GM12878 (cell line): ENCODE measurements around the gene CARMIL3. TPM values are rescaled to one million over a fixed set of nuclear protein-coding genes. Genes with fewer than 3 reads are reported as not detected.

Experiments used
- ASH2L ChIP-seq: fragments of 300-600, 200-600 bp; sonication (generic); IDR thresholded peaks from 2 replicates; pipeline ENCODE4 v1.6.1; 2017; ENCODE audit warnings: low read depth, mild to moderate bottlenecking, borderline replicate concordance
- CBFB ChIP-seq: IDR thresholded peaks from 2 replicates; pipeline ENCODE4 v1.6.1; 2016; ENCODE audit warnings: antibody characterized with exemption, low read depth
- GATAD2B ChIP-seq: fragments of 450-650 bp; conservative IDR thresholded peaks from 2 replicates; pipeline ENCODE4 v1.6.1; 2017; ENCODE audit warnings: low read depth, mild to moderate bottlenecking, moderate library complexity
- IRF4 ChIP-seq: IDR thresholded peaks from 2 replicates; pipeline ENCODE4 v1.6.1; 2011; ENCODE audit warnings: low read depth, low read length
- KLF5 ChIP-seq: fragments of 450-650 bp; IDR thresholded peaks from 2 replicates; pipeline ENCODE4 v1.6.1; 2014; ENCODE audit warnings: mild to moderate bottlenecking; ENCODE audit not compliant: partially characterized antibody
- SMC3 ChIP-seq: IDR thresholded peaks from 2 replicates; pipeline ENCODE4 v1.6.1; 2011; ENCODE audit warnings: low read length, improper control_type of control experiment, borderline replicate concordance
- ZSCAN29 ChIP-seq: fragments of 450-650 bp; IDR thresholded peaks from 2 replicates; pipeline ENCODE4 v1.6.1; 2017; ENCODE audit warnings: mild to moderate bottlenecking, moderate library complexity
- polyA plus RNA-seq, 11 experiments: library from polyadenylated mRNA; depleted of rRNA in 4 of 11; unstranded in 6 of 11; stranded (reverse) in 5 of 11; fragments of >200 nt; fragmentation: Nextera tagmentation in 4 of 11; fragmentation: Illumina TruSeq in 1 of 11; extraction: Ambion mirVana in 4 of 11; extraction: Trizol in 1 of 11; gene quantifications; 1 replicate in 1 of 11; 2 replicates in 10 of 11; pipeline versions ENCODE4 v1.2.1 to v1.2.3, GENCODE V29; 2011 to 2016; ENCODE audit warnings: inconsistent platforms in 2 of 11, missing spikeins in 2 of 11, low read depth in 1 of 11
- total RNA-seq, 4 experiments: library from RNA; depleted of rRNA in 3 of 4; stranded (reverse); fragments of >200 nt in 3 of 4; fragmentation: Illumina TruSeq in 1 of 4; extraction: Trizol in 1 of 4; gene quantifications; 2 replicates each; pipeline versions ENCODE4 v1.2.1 to v1.2.3, GENCODE V29; 2013 to 2021
- TF ChIP-seq, protein P1 (sequence below): fragments of 450-650 bp; formaldehyde crosslinking; IDR thresholded peaks from 2 replicates; pipeline ENCODE4 v1.5.0; 2022; ENCODE audit warnings: mild to moderate bottlenecking, missing genetic modification characterization
- TF ChIP-seq, protein P2 (sequence below): fragments of 450-650 bp; IDR thresholded peaks from 2 replicates; pipeline ENCODE4 v1.6.1; 2014; ENCODE audit warnings: mild to moderate bottlenecking
- TF ChIP-seq, protein P3 (sequence below): fragments of 450-650 bp; IDR thresholded peaks from 2 replicates; pipeline ENCODE4 v1.6.1; 2017; ENCODE audit warnings: mild to moderate bottlenecking, moderate library complexity

CARMIL3 gene
- total and polyA plus RNA-seq, 10 of the 15 experiments (the other 5 are each of a cell fraction or from before 2014, with no cell fraction given), result 0.09 to 0.32 (median 0.25) TPM; not detected in 3

DNA sequence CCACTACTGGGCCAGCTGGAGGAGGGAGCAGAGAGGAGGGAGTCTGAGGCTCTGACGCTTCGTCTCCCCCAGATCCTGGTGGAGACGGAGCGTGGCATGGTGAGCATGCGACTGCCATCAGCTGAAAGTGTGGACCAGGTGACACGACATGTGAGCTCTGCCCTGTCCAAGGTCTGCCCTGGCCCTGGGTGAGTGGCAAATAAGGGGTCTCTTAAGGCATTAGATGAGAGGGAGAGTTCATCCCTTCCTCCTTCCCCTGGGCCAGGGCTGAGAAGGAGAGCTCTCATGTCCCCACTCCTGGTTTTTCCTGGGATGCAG is 2.5 kb downstream of the CARMIL3 start (continued):
- TF ChIP-seq CBFB, result no peak
- TF ChIP-seq SMC3, result no peak
- no peak for TF ChIP-seq ASH2L
- TF ChIP-seq, protein P1, sequence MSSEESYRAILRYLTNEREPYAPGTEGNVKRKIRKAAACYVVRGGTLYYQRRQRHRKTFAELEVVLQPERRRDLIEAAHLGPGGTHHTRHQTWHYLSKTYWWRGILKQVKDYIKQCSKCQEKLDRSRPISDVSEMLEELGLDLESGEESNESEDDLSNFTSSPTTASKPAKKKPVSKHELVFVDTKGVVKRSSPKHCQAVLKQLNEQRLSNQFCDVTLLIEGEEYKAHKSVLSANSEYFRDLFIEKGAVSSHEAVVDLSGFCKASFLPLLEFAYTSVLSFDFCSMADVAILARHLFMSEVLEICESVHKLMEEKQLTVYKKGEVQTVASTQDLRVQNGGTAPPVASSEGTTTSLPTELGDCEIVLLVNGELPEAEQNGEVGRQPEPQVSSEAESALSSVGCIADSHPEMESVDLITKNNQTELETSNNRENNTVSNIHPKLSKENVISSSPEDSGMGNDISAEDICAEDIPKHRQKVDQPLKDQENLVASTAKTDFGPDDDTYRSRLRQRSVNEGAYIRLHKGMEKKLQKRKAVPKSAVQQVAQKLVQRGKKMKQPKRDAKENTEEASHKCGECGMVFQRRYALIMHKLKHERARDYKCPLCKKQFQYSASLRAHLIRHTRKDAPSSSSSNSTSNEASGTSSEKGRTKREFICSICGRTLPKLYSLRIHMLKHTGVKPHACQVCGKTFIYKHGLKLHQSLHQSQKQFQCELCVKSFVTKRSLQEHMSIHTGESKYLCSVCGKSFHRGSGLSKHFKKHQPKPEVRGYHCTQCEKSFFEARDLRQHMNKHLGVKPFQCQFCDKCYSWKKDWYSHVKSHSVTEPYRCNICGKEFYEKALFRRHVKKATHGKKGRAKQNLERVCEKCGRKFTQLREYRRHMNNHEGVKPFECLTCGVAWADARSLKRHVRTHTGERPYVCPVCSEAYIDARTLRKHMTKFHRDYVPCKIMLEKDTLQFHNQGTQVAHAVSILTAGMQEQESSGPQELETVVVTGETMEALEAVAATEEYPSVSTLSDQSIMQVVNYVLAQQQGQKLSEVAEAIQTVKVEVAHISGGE (CRISPR knock-in tag), result no peak
- TF ChIP-seq, protein P2, sequence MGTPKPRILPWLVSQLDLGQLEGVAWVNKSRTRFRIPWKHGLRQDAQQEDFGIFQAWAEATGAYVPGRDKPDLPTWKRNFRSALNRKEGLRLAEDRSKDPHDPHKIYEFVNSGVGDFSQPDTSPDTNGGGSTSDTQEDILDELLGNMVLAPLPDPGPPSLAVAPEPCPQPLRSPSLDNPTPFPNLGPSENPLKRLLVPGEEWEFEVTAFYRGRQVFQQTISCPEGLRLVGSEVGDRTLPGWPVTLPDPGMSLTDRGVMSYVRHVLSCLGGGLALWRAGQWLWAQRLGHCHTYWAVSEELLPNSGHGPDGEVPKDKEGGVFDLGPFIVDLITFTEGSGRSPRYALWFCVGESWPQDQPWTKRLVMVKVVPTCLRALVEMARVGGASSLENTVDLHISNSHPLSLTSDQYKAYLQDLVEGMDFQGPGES, result no peak
- no peak for TF ChIP-seq GATAD2B
- TF ChIP-seq, protein P3, sequence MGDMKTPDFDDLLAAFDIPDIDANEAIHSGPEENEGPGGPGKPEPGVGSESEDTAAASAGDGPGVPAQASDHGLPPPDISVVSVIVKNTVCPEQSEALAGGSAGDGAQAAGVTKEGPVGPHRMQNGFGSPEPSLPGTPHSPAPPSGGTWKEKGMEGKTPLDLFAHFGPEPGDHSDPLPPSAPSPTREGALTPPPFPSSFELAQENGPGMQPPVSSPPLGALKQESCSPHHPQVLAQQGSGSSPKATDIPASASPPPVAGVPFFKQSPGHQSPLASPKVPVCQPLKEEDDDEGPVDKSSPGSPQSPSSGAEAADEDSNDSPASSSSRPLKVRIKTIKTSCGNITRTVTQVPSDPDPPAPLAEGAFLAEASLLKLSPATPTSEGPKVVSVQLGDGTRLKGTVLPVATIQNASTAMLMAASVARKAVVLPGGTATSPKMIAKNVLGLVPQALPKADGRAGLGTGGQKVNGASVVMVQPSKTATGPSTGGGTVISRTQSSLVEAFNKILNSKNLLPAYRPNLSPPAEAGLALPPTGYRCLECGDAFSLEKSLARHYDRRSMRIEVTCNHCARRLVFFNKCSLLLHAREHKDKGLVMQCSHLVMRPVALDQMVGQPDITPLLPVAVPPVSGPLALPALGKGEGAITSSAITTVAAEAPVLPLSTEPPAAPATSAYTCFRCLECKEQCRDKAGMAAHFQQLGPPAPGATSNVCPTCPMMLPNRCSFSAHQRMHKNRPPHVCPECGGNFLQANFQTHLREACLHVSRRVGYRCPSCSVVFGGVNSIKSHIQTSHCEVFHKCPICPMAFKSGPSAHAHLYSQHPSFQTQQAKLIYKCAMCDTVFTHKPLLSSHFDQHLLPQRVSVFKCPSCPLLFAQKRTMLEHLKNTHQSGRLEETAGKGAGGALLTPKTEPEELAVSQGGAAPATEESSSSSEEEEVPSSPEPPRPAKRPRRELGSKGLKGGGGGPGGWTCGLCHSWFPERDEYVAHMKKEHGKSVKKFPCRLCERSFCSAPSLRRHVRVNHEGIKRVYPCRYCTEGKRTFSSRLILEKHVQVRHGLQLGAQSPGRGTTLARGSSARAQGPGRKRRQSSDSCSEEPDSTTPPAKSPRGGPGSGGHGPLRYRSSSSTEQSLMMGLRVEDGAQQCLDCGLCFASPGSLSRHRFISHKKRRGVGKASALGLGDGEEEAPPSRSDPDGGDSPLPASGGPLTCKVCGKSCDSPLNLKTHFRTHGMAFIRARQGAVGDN, result no peak
- TF ChIP-seq KLF5, result no peak
- TF ChIP-seq IRF4, result no peak
- TF ChIP-seq ZSCAN29, result no peak
- TF ChIP-seq, all 136 proteins: peak for 0
